Inflammatory macrophage treated with lipopolysaccharide for 1 hour (primary cell): ENCODE data around the gene LIF.
"Not testable (repeated sequence)": the region's sequence is repeated elsewhere in the genome, so short reads cannot be mapped to it uniquely, and the experiment has no call there.

Source experiments
- DNase-seq, 2 donors: peaks; one replicate each; pipeline ENCODE4 v3.0.0-alpha.2; 2020 to 2022

Gene LIF

DNA sequence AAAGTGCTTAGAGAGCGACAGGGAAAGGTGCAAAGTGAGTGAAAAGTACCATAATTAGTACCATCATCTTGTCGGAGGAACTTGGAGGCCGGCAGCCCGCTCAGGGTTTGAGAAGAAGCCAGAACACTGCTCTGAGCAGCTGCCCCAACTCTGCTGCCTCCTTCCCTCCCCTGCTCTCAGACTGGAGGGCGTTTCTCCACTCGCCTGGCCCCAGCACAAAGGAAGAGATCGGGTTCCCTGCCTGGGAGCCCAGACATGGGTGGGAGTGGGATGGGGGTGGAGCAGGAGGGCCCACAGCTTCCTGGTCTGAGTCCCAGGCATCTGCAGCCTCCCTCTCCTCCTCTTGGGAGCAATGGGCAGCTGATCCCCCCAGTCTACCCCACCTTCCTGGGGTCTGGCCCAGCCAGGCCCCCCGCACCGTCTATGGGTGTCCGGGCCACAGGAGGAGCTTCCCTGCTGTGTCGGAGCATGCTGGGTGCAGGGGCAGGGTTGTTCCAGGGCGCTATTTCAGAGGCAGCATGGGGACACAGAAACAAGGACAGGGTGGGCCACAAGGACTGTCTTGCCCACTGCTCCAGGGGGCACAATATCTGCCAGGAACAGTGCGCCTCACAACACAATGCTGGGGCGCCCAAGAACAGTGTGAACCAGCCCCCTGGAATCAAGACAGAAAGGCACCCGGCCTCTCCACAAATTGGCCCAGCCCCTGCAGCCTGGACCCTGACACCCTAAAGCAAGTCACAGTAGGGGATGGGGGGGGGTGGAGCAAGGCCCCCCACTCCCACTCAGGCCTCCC is 4.8 kb downstream of the LIF start:
- no peak for DNase-seq

DNA sequence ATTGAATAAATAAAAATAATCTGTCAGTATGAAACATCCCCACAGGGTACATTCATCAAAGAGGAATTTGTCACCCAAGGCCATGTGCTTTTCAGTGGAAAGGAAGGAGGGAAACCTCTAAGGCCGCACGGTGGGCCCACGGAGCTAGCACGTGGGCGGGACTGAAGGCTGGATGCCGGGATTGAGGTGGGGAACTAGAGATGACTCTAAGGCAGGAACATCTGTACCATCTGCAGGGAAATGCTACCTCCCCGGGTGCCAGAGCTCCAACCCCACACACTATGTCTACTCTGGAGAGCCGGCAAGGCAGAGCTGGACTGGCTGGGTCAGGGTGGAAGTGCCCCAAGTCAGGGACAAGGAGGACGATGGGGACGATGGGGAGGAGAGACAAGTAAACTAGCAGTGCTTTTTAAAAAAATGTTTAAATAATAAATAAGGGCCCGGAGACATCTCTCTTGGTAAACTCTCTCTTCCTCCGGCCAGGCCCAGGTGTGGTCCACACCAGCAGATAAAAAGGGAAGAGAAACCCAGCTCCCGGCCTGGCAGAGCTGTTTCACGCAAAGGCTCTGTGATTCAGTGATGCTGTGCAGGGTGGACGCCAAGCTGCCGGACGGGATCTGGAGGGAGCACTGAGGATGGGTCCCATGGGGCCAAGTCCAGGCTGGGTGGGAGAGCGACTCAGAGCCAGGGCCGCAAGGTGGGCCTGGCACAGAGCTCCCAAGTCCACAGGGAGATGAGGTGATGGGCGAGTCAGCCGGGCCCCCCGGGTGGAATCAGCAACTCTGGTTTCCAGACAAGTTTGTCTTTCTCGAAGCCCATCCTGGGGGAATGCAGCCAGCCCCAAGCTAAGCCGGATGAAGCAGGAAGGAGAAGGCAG is 5.8 kb downstream of the LIF start:
- DNase-seq = no peak

DNA sequence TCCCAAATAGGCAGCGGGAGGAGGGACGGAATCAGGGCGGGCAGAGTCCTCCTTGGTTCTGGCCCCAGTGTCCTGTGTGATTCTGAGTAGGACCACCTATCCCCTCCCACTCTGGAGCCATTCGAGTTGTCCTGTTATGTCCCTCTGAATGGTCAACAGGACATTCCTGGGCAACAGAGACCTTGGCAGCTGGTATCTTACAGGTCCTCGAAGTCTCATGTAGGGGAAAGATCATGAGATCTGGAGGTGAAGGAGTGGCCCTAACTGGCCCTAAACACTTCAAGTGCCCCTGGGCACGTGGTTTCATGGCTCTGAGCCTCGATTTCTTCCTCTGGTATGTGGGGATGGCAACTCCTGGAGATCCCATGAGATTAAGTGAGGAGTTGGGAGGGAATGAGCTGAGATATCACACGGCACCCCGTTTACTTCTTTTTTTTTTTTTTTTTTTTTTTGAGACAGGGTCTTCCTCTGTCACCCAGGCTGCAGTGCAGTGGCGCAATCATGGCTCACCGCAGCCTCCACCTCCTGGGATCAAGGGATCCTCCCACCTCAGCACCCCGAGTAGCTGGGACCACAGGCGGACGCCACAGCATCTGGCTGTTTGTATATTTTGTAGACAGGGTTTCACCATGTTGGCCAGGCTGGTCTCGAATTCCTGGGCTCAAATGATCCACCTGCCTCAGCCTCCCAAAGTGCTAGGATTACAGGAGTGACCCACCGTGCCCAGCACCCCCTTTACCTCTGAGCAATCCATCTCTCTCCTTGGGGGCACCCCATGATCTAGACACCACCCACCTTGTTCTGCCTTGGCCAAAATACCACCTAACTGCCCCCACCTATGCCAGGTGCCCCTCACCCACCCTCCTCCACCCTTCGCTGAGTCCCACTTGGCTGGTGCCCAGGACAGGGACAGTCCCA is 6.8 kb downstream of the LIF start:
- DNase-seq = no peak

- no peak for DNase-seq
Observed at GRCh38 chr22:30238661-30239487, 7.7 kb downstream of the LIF start.

DNA sequence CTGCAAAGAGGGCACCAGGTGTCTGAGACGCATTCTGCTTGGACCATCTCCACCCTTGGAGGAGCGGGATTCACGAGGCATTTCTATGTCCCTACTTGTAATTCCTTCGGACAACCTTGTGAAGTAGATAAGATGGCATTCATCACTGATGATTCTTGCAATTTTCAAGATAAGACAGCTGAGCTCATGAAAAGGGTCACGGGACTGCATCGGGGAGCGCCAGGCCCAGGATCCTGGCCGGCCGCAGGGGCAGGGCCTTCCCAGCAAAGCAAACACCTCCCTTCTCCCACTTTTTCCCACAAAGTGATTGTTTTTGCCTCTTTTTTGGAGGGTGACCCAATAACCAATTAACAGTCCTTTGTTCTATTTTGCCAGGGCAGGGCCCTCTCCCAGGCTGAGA is 8.4 kb downstream of the LIF start:
- DNase-seq = no peak

GRCh38 chr22:30236875-30237274 is 9.7 kb downstream of the LIF start:
- no peak for DNase-seq

DNA sequence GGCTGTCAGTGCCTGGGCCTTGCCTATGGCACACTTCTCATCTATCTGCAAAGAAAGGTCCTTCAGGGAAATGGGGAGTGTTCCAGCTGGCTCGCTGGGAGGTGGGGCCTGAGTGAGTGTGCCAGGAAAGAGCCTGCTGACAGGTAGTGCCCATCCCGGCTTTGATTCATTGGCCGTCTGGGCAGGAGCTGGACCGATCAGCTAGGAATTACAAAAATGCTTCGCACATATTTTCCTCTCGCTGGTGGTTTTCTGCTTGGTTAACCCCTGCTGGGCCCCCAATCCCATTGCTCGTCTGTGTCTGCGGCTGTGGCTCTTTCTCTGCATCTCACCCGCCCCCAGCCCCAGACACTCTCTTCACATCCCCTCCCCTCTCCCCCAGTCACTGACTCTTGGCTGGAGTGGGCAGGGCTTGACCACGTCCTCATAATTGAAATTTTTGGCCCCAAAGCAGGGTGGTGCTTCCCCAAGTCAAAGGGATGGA is 10.8 kb downstream of the LIF start:
- DNase-seq = no peak

DNA sequence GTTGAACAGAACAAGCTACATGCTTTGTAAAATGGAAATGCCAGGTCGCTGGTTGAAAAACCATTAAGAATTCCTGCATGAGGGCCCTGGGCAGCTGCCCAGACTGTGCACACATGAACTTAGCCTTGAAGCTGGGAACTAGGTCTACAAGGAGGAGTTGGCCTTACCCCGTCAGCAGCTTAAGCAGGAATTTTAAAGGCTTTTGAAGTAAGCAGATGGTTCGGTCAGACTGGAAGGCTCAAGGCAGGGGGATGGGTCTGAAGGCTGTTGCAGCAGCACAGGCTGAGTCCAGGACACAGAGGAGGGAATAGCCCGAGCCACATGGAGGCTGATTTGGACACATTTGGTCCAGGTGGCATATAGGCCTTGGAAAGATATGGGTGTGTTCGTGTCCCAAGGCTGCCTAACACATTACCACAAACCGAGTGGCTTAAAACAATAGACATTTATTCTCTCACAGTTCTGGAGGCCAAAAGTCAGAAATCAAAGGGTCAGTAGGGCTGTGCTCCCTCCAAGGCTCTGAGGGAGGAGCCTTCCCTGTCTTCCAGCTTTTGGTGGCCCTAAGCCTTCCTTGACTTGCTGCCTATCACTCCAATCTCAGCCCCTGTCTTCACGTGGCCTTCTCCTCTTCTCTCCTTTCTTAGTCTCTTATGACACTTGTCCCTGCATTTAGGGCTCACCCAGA is 11.6 kb downstream of the LIF start:
- no peak for DNase-seq

GRCh38 chr22:30234325-30234724 is 12.2 kb downstream of the LIF start:
- not testable (repeated sequence) for DNase-seq

DNA sequence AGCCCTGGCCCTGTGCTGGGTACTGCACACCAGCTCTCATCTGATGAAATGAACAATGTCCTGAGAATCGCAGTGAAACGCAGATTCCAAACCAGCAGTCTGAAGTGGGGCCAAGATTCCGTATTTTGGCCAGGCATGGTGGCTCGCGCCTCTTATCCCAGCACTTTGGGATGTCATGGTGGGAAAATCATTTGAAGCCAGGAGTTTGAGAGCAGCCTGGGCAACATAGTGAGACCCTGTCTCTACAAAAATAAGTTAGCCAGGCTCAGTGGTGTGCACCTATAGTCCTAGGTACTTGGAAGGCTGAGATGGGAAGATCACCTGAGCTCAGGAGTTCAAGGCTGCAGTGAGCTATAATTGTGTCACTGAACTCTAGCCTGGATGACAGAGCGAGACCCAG is 13.0 kb downstream of the LIF start:
- DNase-seq = no peak

- no peak for DNase-seq
Observed at GRCh38 chr22:30232716-30233218, 13.8 kb downstream of the LIF start.

DNA sequence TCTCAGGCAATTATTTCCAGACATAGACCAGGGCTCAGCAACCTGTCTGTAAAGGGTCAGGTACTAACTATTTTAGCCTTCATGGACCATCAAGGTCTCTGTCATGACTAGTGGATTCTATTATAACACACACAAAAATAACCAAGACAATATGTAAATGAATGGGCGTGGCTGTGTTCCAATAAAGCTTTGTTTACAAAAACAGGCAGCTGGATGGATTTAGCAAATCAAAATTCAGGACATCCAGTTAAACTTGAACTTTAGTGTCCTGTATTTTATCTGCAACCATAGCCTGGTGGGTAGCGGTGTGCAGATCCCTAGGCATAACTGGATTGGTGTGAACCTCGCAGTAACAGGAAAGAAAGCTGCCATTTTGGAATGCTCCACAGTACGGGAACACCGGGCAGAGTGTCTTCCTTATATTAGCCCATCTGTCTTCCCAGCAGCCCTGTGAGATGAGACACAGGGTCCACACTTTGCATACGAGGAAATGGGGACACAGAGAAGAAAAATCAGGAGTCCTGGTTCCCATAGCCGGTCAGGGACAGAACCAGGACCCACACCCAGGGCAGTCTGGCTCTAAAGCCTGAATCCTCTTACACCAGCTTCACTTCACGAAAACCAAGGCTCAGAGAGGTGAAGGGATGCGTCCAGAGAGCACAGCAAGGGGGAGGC is 15.6 kb downstream of the LIF start:
- no peak for DNase-seq

- no peak for DNase-seq
Observed at GRCh38 chr22:30230330-30230729, 16.2 kb downstream of the LIF start.

GRCh38 chr22:30228509-30229359 is 17.8 kb downstream of the LIF start:
- no peak for DNase-seq

DNA sequence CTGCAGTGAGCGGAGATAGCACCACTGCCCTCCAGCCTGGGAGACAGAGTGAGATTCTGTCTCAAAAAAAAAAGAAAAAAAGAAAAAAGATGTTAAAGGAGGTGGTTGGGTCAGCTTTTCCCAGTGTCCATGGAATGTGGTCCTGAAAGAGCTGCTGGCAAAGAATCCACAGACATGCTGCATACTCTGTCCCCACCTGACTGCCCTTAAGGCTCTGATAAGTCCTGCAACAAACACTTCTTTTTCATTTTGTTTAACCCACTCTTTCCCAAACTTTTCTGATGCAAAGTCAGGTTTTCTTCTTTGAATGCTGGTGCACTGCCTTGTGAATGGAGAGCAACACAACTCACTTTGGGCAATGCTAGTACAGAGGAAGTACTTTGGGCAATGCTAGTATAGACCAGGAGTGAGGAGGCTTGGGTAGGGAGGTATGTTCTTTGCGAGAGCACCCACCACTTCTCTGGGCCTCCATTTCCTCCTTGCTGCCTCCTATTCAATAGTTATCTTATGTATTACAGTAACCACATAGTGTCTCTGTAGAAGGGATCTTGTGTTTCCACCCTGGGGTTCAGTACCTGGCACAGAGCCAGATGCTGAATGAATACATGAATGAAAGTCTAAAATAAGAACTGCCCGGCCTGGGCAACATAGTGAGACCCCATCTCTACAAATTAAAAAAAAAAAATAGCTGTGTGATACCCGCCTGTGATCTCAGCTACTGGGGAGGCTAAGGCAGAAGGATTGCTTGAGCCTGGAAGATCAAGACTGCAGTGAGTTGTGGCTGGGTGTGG is 18.9 kb downstream of the LIF start:
- DNase-seq = no peak

- DNase-seq = no peak
Observed at GRCh38 chr22:30226192-30226832, 20.2 kb downstream of the LIF start.

- DNase-seq = no peak
Observed at GRCh38 chr22:30225220-30225927, 21.2 kb downstream of the LIF start.
